Measurements from ENCODE around the gene NPPA.

DNA sequence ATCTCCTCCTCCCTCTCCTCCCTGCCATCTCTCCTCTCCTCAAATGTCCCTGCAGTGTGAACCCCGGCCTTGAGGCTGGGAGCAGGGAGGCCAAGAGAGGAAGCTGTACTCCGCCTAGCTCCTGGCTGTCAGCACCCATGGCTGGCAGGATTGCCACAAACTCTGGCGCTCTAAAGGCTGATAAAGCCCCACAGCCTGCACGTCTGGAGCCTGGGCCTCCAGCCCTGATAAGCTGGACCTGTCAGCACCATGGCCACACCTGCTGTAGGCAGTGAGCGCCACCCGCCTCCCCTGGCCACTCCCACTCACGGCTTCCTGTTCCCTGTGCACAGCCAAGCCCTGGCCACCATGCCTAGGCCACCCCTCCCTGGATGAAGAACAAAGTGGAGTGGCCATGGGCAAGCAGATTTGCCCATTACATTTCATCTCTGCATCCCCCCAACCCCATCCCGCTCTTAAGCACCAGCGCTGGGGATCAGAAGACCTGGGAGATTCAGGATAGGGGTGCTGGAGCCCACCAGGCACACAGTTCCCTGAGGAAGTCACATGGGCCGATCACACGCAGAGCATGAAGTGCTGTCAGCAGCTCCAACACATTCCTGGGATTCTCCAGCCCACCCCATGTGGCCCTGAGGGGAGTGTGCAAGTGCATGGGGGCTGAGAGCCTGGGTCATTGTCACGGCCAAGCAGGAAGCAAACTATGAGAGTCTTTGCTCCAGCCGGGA is 35.4 kb upstream of the NPPA start:
- TF ChIP-seq POLR2AphosphoS5 (IDR thresholded peaks at IDR 0.05): no peak
- TF ChIP-seq, protein P1, sequence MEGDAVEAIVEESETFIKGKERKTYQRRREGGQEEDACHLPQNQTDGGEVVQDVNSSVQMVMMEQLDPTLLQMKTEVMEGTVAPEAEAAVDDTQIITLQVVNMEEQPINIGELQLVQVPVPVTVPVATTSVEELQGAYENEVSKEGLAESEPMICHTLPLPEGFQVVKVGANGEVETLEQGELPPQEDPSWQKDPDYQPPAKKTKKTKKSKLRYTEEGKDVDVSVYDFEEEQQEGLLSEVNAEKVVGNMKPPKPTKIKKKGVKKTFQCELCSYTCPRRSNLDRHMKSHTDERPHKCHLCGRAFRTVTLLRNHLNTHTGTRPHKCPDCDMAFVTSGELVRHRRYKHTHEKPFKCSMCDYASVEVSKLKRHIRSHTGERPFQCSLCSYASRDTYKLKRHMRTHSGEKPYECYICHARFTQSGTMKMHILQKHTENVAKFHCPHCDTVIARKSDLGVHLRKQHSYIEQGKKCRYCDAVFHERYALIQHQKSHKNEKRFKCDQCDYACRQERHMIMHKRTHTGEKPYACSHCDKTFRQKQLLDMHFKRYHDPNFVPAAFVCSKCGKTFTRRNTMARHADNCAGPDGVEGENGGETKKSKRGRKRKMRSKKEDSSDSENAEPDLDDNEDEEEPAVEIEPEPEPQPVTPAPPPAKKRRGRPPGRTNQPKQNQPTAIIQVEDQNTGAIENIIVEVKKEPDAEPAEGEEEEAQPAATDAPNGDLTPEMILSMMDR (IDR thresholded peaks at IDR 0.05): no peak
- no peak for TF ChIP-seq EP300 (IDR thresholded peaks at IDR 0.05)
- TF ChIP-seq POLR2A (IDR thresholded peaks at IDR 0.05): no peak
